H9 (cell line): ENCODE data around the gene TRAIP. TPM values are rescaled to one million over a fixed set of nuclear protein-coding genes. Genes with fewer than 3 reads are reported as not detected.

Experiments used
- DNase-seq: peaks from one replicate; pipeline ENCODE4 v3.0.0-alpha.2; 2017
- H2AFZ ChIP-seq: one replicate; pipeline ENCODE4 v1.6.1; 2013; ENCODE audit warnings: mild to moderate bottlenecking, low read length, control low read depth, moderate library complexity
- H2AK5ac ChIP-seq: 2 replicates; pipeline ENCODE4 v1.6.1; 2013; ENCODE audit warnings: low read length, control low read depth, mixed read lengths; ENCODE audit not compliant: insufficient read length
- H2BK120ac ChIP-seq: one replicate; pipeline ENCODE4 v1.6.1; 2013; ENCODE audit warnings: low read depth, mild to moderate bottlenecking, low read length, control low read depth, inconsistent platforms; ENCODE audit not compliant: poor library complexity, severe bottlenecking
- H2BK12ac ChIP-seq: 2 replicates; pipeline ENCODE4 v1.6.1; 2013; ENCODE audit warnings: low read length, control low read depth, mixed read lengths, low read depth; ENCODE audit not compliant: insufficient read length
- H2BK15ac ChIP-seq: 2 replicates; pipeline ENCODE4 v1.6.1; 2013; ENCODE audit warnings: low read depth, low read length, control low read depth
- H2BK20ac ChIP-seq: one replicate; pipeline ENCODE4 v1.6.1; 2013; ENCODE audit warnings: low read depth, mild to moderate bottlenecking, low read length, control low read depth, inconsistent platforms; ENCODE audit not compliant: poor library complexity, severe bottlenecking
- H2BK5ac ChIP-seq: 2 replicates; pipeline ENCODE4 v1.6.1; 2013; ENCODE audit warnings: low read length, control low read depth, mixed read lengths; ENCODE audit not compliant: insufficient read length
- H3K14ac ChIP-seq: 2 replicates; pipeline ENCODE4 v1.6.1; 2013; ENCODE audit warnings: low read length, control low read depth; ENCODE audit not compliant: insufficient read depth
- H3K18ac ChIP-seq: 2 replicates; pipeline ENCODE4 v1.6.1; 2013; ENCODE audit warnings: low read depth, mild to moderate bottlenecking, mixed read lengths, low read length, control low read depth; ENCODE audit not compliant: insufficient read length
- H3K23ac ChIP-seq: 2 replicates; pipeline ENCODE4 v1.6.1; 2013; ENCODE audit warnings: low read length, control low read depth, mixed read lengths, low read depth; ENCODE audit not compliant: insufficient read length
- H3K23me2 ChIP-seq: 2 replicates; pipeline ENCODE4 v1.6.1; 2013; ENCODE audit warnings: low read depth, mild to moderate bottlenecking, mixed read lengths, low read length, control low read depth; ENCODE audit not compliant: insufficient read length, poor library complexity, severe bottlenecking
- H3K27ac ChIP-seq: 2 replicates; pipeline ENCODE4 v1.5.1; 2013; ENCODE audit warnings: low read length, control low read depth, mixed read lengths, low read depth; ENCODE audit not compliant: insufficient read length
- H3K27me3 ChIP-seq: 2 replicates; pipeline ENCODE4 v1.6.1; 2013; ENCODE audit warnings: low read length, control low read depth, inconsistent platforms; ENCODE audit not compliant: insufficient read depth
- H3K4ac ChIP-seq: 2 replicates; pipeline ENCODE4 v1.6.1; 2013; ENCODE audit warnings: low read depth, mild to moderate bottlenecking, control low read depth, inconsistent platforms, low read length, moderate library complexity
- H3K4me1 ChIP-seq: 2 replicates; pipeline ENCODE4 v1.6.1; 2013; ENCODE audit warnings: low read length, control low read depth, inconsistent platforms; ENCODE audit not compliant: insufficient read depth
- H3K4me2 ChIP-seq: 2 replicates; pipeline ENCODE4 v1.6.1; 2013; ENCODE audit warnings: low read length, control low read depth, mixed read lengths; ENCODE audit not compliant: insufficient read length, insufficient read depth
- H3K56ac ChIP-seq: 2 replicates; pipeline ENCODE4 v1.6.1; 2013; ENCODE audit warnings: low read depth, mild to moderate bottlenecking, mixed read lengths, low read length, control low read depth; ENCODE audit not compliant: insufficient read length
- H3K79me1 ChIP-seq: 2 replicates; pipeline ENCODE4 v1.6.1; 2013; ENCODE audit warnings: low read depth, mild to moderate bottlenecking, moderate library complexity, low read length, control low read depth, inconsistent platforms; ENCODE audit not compliant: insufficient read depth, poor library complexity, severe bottlenecking
- H3K79me2 ChIP-seq: 2 replicates; pipeline ENCODE4 v1.6.1; 2013; ENCODE audit warnings: low read length, control low read depth, inconsistent platforms; ENCODE audit not compliant: insufficient read depth
- H3K9ac ChIP-seq: 2 replicates; pipeline ENCODE4 v1.6.1; 2013; ENCODE audit warnings: low read length, control low read depth, mixed read lengths; ENCODE audit not compliant: insufficient read length; ENCODE audit errors: extremely low read depth
- H3K9me3 ChIP-seq: one replicate; pipeline ENCODE4 v1.6.1; 2013; ENCODE audit warnings: low read depth, low read length, inconsistent platforms; ENCODE audit not compliant: control insufficient read depth
- H3T11ph ChIP-seq: one replicate; pipeline ENCODE4 v1.6.1; 2013; ENCODE audit warnings: mild to moderate bottlenecking, low read length, control low read depth, inconsistent platforms
- H4K20me1 ChIP-seq: one replicate; pipeline ENCODE4 v1.6.1; 2013; ENCODE audit not compliant: control insufficient read depth, insufficient read length, insufficient read depth
- H4K5ac ChIP-seq: 2 replicates; pipeline ENCODE4 v1.6.1; 2013; ENCODE audit warnings: low read depth, mild to moderate bottlenecking, mixed read lengths, low read length, control low read depth; ENCODE audit not compliant: insufficient read length
- H4K8ac ChIP-seq: replicated peaks from 2 replicates; pipeline ENCODE4 v1.6.1; 2013; ENCODE audit warnings: low read length, control low read depth, mixed read lengths, low read depth; ENCODE audit not compliant: insufficient read length
- H4K91ac ChIP-seq: 2 replicates; pipeline ENCODE4 v1.6.1; 2013; ENCODE audit warnings: low read depth, mild to moderate bottlenecking, moderate library complexity, mixed read lengths, low read length, control low read depth; ENCODE audit not compliant: insufficient read length
- H3K27ac Mint-ChIP-seq, 3 experiments: 2 replicates in 2 of 3; 3 replicates in 1 of 3; pipeline ENCODE4 v1.8.0; 2020 to 2021; ENCODE audit warnings: mixed read lengths in 3 of 3, mild to moderate bottlenecking in 1 of 3, moderate library complexity in 1 of 3
- H3K27me3 Mint-ChIP-seq: 2 replicates; pipeline ENCODE4 v1.8.0; 2021; ENCODE audit warnings: low read depth, mild to moderate bottlenecking, moderate library complexity, mixed read lengths
- H3K36me3 Mint-ChIP-seq, 3 experiments: 2 replicates in 2 of 3; 3 replicates in 1 of 3; pipeline ENCODE4 v1.8.0; 2020 to 2021; ENCODE audit warnings: low read depth in 3 of 3, mixed read lengths in 3 of 3; ENCODE audit not compliant: insufficient read depth in 1 of 3
- H3K4me1 Mint-ChIP-seq, 2 experiments: 2 replicates each; pipeline ENCODE4 v1.8.0; 2020; ENCODE audit warnings: mixed read lengths in 2 of 2
- H3K4me3 Mint-ChIP-seq, 2 experiments: 2 replicates in 1 of 2; 3 replicates in 1 of 2; pipeline ENCODE4 v1.8.0; 2020 to 2021; ENCODE audit warnings: mild to moderate bottlenecking in 2 of 2, mixed read lengths in 2 of 2, moderate library complexity in 1 of 2
- H3K9me3 Mint-ChIP-seq, 2 experiments: 2 replicates in 1 of 2; 3 replicates in 1 of 2; pipeline ENCODE4 v1.8.0; 2020; ENCODE audit warnings: mild to moderate bottlenecking in 2 of 2, mixed read lengths in 2 of 2, moderate library complexity in 1 of 2
- CTCF ChIP-seq: fragments of 200-600 bp; sonication (generic); conservative IDR thresholded peaks from 3 replicates; pipeline ENCODE4 v1.8.0; 2021; ENCODE audit warnings: antibody characterized with exemption, mild to moderate bottlenecking
- WGBS: extraction: QIAGEN DNeasy Blood & Tissue Kit; methylation state at CpG from one replicate; pipeline ENCODE4 v1.1.7; 2013; ENCODE audit warnings: missing lambda C conversion rate, low lambda C conversion rate, mixed read lengths; ENCODE audit not compliant: insufficient read length; ENCODE audit errors: extremely low coverage; 5-methylcytosine and 5-hydroxymethylcytosine counted together
- total RNA-seq: library from RNA; stranded (reverse); gene quantifications from 2 replicates; pipeline ENCODE4 v1.2.1, GENCODE V29; 2021

Gene TRAIP
- total RNA-seq, 1 experiment from 2014 or later, result 36.7 TPM

- H3K23ac ChIP-seq, result no peak overlapping the region
- no CpG with 5 or more reads among the region's 11 CpGs for WGBS
- H3K18ac ChIP-seq, result no peak overlapping the region
- H3K23me2 ChIP-seq, result no peaks in the 10 kb centered on the region
- no peak overlapping the region for H4K91ac ChIP-seq
- no peaks in the 10 kb centered on the region for H3K79me2 ChIP-seq
- H2AFZ ChIP-seq, result no peak overlapping the region
- peaks cover 2% of the 10 kb centered on the region; the same call in 1 of the 2 replicates for H3K4me1 ChIP-seq
- H2BK5ac ChIP-seq, result no peak overlapping the region
- H2AK5ac ChIP-seq, result no peak overlapping the region
- TF ChIP-seq CTCF, result no peak
- H3K79me1 ChIP-seq, result no peaks in the 10 kb centered on the region
- no peak overlapping the region for H3T11ph ChIP-seq
- no peak for DNase-seq
- H3K14ac ChIP-seq, result no peak overlapping the region
- H3K36me3 Mint-ChIP-seq, result no peaks in the 10 kb centered on the region; a peak in 1 of 7 replicates
- peaks cover 18 to 30% of the 10 kb centered on the region in 2 experiments for H3K4me1 Mint-ChIP-seq
- H3K27ac Mint-ChIP-seq, result no peak overlapping the region
- H3K27ac ChIP-seq, result no peak overlapping the region
- no peaks in the 10 kb centered on the region; a peak in 1 of 5 replicates for H3K9me3 Mint-ChIP-seq
- H3K4ac ChIP-seq, result no peak overlapping the region
- no peak overlapping the region for H4K5ac ChIP-seq
- no peak overlapping the region for H2BK120ac ChIP-seq
- H3K27me3 ChIP-seq, result no peaks in the 10 kb centered on the region
- H3K9me3 ChIP-seq, result no peaks in the 10 kb centered on the region
- H3K27me3 Mint-ChIP-seq, result no peaks in the 10 kb centered on the region
- H2BK12ac ChIP-seq, result no peak overlapping the region
- H3K4me2 ChIP-seq, result no peak overlapping the region
- H4K20me1 ChIP-seq, result peaks cover under 1% of the 10 kb centered on the region
- no peak overlapping the region for H3K56ac ChIP-seq
- no peak overlapping the region for H2BK20ac ChIP-seq
- no peak overlapping the region for H2BK15ac ChIP-seq
- H3K4me3 Mint-ChIP-seq, result no peak overlapping the region
- H4K8ac ChIP-seq, result no peak overlapping the region
- no peak overlapping the region for H3K9ac ChIP-seq
Measured at GRCh38 chr3:49901366-49902339, 45.3 kb upstream of the TRAIP start.
